HCT116 (cell line): Measurements from ENCODE around the gene CDK11B.
"Not testable (repeated sequence)": the region's sequence is repeated elsewhere in the genome, so short reads cannot be mapped to it uniquely, and the experiment has no call there.

ENCODE experiments used
- CTCF ChIP-seq, 3 experiments: fragments of 200-600 bp in 1 of 3; sonication (generic) in 1 of 3; IDR thresholded peaks in 2 of 3; conservative IDR thresholded peaks in 1 of 3; 2 replicates each; pipeline ENCODE4 v1.5.1; 2012 to 2017; ENCODE audit warnings: low read depth in 2 of 3, low read length in 2 of 3, antibody characterized with exemption in 1 of 3, borderline replicate concordance in 1 of 3, control low read depth in 1 of 3, mild to moderate bottlenecking in 1 of 3, mixed read lengths in 1 of 3, mixed run types in 1 of 3, moderate library complexity in 1 of 3; ENCODE audit not compliant: insufficient read depth in 1 of 3
- ELF1 ChIP-seq: IDR thresholded peaks from 2 replicates; pipeline ENCODE4 v1.6.1; 2012; ENCODE audit warnings: low read depth, borderline replicate concordance
- EZH2 ChIP-seq: fragments of 200-600 bp; sonication (generic); IDR thresholded peaks from 2 replicates; pipeline ENCODE4 v1.6.1; 2017; ENCODE audit warnings: antibody characterized with exemption, mixed run types
- POLR2A ChIP-seq: IDR thresholded peaks from 2 replicates; pipeline ENCODE4 v1.7.0; 2011; ENCODE audit warnings: borderline replicate concordance; ENCODE audit not compliant: insufficient read depth, insufficient read length; ENCODE audit errors: extremely low read depth
- POLR2AphosphoS5 ChIP-seq: IDR thresholded peaks from 2 replicates; pipeline ENCODE4 v1.6.1; 2011; ENCODE audit warnings: mild to moderate bottlenecking, low read depth, low read length, moderate library complexity
- RAD21 ChIP-seq: IDR thresholded peaks from 2 replicates; pipeline ENCODE4 v1.6.1; 2012; ENCODE audit warnings: low read depth, mild to moderate bottlenecking
- SIN3A ChIP-seq: IDR thresholded peaks from 2 replicates; pipeline ENCODE4 v1.6.1; 2012; ENCODE audit warnings: low read depth
- SRF ChIP-seq: IDR thresholded peaks from 2 replicates; pipeline ENCODE4 v1.6.1; 2012; ENCODE audit warnings: low read depth
- YY1 ChIP-seq: IDR thresholded peaks from 2 replicates; pipeline ENCODE4 v1.6.1; 2011; ENCODE audit warnings: low read length, low read depth, moderate library complexity, mild to moderate bottlenecking; ENCODE audit not compliant: insufficient replicate concordance; ENCODE audit errors: extremely low read depth
- ZFX ChIP-seq: fragments of 450-650 bp; IDR thresholded peaks from 2 replicates; pipeline ENCODE4 v1.6.1; 2017

DNA sequence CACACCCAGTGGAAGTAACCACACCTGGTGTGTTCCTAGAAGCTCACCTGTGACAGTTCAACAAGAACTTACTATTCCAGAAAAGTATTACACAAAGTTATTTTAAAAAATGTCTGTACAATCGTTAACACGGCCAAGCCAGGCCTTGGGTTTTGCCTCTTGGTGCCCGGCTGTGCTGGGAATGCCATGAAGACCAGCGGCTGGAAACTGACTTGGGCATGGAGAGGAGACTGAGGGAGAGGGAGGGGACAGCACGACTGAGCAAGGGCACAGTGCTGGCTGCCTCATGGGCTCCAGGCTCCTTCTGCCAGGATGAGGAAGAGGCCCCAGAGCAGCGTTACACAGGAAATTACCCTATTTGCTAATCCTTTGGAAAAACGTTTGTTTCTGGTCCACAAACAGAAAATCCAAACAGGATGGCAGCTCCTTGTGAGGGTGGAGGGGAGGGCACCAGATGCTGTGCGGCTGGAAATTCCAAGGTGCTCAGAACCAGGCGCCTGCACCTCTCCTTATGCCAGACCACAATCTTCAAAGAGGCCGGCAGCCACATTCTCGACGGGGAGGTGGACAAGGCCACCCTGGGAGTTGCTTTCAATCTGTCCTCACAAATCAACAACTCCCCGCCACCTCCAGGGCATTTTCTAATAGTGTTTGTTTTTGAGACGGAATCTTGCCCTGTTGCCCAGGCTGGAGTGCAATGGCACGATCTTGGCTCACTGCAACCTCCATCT is 4.2 kb upstream of the CDK11B start:
- not testable (repeated sequence) for TF ChIP-seq YY1; ZFX; RAD21; SIN3A; EZH2; CTCF (IDR thresholded peaks at IDR 0.05 in 2 of 3, conservative IDR thresholded peaks at IDR 0.05 in 1 of 3; ENCODE audit: borderline replicate concordance in 1 of 3, insufficient read depth in 1 of 3, low read depth in 2 of 3, low read length in 2 of 3); SRF; POLR2A; POLR2AphosphoS5; ELF1
